Stimulated activated CD8-positive, alpha-beta memory T cell treated with anti-CD3 and anti-CD28 coated beads, Interleukin-12 subunit alpha, Interleukin-12 subunit beta, amount 100 ng/mL, for 4 hours (primary cell): Measurements from ENCODE around the gene SPTB.
"Not testable (repeated sequence)": the region's sequence is repeated elsewhere in the genome, so short reads cannot be mapped to it uniquely, and the experiment has no call there.

Experiments used
- DNase-seq: peaks from one replicate; pipeline ENCODE4 v3.0.0-alpha.2; 2020; ENCODE audit warnings: low read depth

Gene SPTB

DNA sequence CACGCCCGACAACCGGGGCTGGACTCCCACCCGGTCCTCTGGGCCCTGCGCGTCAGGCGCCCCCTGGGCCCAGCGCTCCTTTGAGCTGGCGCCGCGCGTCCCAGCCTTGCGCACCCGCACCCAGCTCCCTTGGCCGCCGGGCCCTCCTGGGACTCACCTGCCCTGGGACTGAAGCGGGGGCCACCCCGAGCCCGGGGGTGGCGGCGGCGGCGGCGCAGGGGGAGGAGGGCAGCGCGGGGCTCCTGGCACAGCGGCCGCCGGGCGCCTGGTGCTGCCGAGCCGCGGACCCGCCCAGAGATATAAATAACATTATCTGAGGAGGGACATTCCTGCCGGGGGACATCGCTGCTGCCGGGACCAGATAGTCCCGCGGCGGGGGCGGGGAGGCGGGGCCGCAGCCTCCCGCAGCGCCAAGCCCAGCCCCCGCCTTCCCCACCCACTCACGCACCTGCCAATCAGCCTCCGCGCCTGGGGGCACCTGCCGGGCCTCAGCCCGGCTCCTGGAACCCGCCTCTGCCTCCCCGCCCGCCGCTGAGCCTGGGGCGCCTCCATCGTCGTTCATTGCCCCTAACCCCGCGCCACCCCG, at the start of gene SPTB:
TSS of gene SPTB (minus strand) at position 273 of the 586 bp plus-strand sequence. CDS start 56,813 bp downstream, outside the sequence.
- DNase-seq: peak; percentile 59

DNA sequence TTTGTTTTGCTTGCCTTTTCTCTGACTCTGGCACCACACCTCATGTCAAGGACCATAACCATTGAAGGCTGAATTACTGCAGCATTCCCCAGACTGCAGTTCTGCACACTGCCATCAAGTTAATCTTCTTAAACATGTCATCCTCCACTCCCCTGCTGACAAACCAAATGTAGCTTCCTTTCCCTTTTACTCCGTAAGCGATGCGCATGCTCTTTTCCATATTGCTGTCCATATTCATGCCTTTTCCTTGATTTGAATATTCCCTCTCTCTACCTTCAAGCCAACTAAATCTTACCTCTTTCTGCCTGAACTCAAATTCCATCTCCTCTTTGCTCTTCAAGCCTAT, 49.3 kb upstream of the SPTB start:
- DNase-seq: no peak

DNA sequence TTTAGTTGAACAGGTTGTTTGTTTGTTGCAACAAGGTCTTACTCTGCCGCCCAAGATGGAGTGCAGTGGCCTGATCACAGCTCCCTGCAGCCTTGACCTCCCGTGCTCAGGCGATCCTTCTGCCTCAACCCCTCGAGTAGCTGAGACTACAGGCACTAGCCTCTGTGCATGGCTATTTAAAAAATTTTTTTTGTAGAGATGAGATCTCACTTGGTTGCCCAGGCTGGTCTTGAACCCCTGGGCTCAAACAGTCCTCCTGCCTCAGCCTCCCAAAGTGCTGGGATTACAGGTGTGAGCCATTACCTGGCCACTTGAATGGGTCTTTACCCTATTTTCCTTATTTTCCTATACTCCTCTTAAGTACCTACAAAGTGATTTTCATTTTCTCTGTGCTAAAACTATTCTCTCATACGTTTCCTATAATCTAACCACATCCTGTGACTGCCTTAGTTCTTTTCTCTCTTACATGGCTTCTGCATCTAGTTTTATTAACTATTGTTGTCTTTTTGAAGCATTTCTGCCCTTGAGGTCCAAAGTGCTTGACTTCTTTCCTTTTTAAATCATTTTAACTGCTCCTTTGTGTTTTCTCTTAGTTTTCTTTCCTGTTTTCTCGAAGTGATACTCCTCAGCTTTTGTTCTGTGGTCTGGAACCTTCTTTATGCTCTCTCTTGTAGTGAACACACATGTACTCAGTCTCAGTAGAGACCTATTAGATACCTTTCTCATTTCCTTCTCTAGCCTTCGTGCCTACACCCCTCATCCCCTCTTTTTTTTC, 48.7 kb upstream of the SPTB start:
- no peak for DNase-seq

DNA sequence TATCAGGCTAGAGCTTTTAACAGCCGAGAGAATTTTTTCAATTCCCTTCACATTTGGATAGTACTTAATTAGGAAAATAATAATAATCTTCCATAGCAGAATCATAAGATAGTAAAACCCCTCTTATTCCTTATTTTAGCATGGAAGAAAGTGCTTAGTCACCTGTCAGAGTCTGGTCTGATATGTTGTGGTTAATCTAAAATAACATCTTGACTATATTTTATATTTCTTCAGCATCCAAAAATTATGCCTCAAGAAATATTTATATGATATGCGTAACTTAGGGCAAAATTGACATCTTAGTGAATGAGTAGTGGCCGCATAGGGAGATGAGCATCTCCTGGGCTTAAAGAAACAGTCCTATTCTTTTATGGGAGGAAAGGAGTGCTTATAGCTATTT, 47.3 kb upstream of the SPTB start:
- DNase-seq: no peak

DNA sequence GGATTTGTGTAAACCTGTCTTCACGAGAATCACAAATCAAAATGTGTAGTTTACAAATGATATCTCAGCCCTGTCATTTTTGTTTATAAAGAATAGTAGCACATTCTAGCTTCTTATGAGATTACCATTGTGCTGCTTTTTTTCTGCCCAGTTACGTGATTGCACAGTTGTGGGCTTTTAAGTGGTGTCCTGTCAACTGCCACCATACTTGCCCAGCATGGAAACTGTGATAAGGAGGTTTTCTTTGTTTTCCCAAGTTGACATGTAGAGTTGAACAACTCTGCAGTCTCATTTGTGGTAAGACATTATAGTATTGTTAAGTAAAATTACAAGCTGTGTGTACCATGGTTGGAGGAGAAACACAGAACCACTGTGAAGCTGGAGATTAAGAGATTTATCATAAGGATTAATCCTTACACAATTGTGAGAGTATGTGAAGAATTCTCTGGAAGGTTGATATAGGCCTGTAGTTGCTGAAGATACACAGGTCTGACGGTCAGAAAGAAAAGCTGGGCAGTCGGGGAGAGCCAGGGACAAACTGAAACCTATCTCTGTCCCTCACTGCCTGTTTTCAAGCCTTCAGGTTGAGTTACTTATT, 46.8 kb upstream of the SPTB start:
- DNase-seq: no peak

DNA sequence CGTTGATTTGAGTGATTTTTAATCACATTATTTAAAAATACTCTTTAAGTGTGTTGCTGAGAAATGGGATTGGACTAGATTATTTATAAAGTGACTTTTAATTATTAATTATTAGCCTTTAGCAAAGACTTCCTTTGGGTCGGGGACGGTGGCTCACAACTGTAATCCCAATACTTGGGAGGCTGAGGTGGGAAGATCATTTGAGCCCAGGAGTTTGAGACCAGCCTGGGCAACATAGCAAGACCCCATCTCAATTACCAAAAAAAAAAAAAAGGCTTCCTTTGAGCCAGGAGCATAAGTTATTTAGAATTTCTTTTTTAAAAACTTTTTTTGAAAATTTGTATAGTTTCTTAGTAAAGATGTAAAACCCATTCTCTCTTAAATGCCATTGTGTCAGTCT, 43.3 kb upstream of the SPTB start:
- no peak for DNase-seq

DNA sequence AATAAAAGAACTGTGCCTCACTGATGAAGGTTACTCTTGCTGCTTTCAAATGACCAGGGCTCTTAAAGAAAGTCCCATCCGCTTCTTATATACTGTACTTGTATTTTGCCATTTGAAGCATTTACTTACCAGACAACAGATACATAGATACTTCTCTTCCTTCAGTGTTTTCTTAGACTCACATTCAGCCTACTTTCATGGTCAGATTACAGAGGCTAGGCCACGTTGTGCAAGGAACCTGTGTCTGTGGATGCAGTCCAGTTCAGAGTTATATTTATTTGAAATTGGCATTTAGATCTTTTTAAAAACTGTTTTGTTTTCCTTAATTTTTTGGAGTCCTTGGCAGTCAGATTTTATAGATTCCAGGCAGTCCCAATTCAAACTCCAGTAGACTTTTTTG, 40.8 kb upstream of the SPTB start:
- DNase-seq: no peak

DNA sequence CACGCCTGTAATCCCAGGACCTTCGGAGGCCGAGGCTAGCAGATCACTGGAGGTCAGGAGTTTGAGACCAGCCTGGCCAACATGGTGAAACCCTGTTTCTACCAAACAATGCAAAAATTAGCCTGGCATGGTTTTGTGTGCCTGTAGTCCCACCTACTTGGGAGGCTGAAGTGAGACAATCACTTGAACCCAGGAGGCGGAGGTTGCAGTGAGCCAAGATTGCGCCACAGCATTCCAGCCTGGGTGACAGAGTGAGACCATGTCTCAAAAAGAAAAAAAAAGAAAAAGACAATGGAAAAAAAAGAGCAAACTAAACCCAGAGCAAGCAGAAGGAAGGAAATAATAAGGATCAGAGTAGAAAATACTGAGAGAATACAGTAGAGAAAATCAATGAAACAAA, 39.9 kb upstream of the SPTB start:
- DNase-seq: no peak

DNA sequence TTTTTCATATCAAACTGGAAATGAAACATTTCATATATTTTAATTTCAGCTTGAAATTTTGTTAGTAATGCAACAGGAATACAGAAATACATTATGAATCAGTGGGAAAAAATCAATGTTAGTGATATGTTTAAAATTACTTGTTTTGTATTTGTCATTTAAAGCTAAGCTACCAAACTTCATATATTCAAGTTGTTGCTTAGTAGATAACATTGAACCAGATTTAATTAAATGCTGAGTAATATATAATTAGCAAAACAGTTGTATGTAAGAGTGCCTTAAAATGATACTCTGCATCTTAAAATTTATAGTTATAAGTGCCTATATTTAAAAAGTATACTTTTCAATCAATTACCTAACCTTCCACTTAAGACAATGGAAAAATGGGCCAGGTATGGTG, 39.5 kb upstream of the SPTB start:
- DNase-seq: no peak

DNA sequence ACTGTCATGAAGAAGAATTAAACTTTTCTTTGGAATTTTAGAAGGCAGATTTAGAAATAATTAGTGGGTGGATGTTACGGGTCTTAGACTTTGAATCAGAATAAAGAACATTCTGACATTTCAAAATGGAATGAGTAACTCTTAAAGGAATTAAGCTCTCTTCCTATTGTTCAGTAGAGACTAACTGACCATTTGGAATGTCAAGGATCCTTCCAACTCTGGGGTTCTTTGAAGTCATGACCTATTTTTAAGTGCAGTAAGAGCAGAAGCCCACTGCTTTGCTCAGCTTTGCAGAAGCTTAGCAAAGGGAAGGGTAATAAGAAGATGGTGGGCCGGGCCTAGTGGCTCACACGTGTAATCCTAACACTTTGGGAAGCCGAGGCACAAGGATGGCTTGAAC, 38.5 kb upstream of the SPTB start:
- no peak for DNase-seq

DNA sequence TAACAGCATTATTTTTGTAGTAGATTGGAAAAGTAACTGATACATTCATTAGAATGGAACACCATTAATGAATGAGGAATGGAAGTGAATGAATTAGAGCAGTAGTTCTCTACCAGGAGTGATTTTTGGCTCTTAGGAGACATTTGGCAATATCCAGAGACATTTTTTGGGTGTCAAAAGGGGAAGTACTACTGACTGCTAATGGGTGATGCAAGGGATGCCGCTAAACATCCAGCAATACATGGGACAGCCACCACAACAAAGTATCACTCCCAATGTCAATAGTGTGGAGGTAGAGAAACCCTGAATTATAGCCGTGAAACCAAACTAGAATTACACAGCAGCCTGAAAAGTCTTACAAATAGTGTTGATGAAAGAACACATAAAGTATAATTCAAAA, 36.1 kb upstream of the SPTB start:
- no peak for DNase-seq

DNA sequence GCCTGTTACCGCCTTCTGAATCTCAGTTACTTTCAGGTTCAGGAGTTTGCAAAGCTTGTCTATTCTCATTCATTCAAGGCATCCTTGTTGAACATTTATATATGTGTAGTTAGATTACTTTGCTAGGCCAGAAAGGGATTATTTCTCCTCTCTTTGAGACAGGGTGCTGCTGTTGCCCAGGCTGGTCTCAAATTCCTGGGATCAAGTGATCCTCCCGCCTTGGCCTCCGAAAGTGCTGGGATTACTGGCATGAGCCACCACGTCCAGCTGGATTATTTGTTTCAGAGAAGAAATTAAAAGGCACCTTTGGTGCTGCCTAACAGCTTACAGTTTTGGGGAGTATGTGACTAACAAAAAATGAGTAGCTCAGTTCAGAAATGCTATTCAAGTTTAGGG, 35.3 kb upstream of the SPTB start:
- no peak for DNase-seq

DNA sequence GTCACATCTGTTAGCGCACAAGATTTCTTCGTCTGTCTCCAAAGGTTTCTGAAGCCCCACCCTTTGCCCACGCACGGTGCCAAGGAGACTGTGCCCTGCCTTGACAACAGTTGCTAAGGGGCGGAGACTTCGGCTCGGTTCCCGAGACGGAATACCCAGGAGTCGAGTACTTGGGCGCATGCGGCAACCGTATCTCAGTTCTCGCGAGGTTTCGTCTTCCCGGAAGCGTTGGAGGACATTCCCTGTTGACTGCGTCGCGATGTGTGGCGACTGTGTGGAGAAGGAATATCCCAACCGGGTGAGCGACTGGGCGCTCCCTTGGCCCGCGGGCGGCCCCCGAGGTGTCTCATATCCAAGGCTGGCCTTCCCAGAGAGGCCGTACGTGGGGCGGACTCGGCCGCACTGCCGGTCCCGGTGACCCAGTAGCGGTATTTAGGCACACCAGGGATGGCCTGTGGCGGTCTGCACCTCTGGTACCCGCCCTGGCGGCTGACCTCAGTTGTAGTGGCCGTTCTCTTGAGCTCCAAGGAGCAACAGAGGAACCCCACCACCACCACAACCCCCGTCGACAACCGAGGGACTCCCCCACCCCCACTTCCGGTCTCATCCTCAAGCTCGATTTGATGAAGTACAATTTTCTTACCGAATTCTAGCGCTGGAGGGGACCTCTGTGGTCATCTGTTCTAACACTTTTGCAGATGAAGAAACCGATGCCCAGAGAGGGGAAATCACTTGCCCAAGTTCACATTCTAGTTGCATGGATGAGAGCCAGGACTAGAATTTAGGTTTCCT, 34.7 kb upstream of the SPTB start, which contains the start of gene CHURC1:
TSS of gene CHURC1 (plus strand) at position 219 of the 792 bp plus-strand sequence. CDS start at position 260, 41 bp downstream.
- peak; percentile 93 for DNase-seq

DNA sequence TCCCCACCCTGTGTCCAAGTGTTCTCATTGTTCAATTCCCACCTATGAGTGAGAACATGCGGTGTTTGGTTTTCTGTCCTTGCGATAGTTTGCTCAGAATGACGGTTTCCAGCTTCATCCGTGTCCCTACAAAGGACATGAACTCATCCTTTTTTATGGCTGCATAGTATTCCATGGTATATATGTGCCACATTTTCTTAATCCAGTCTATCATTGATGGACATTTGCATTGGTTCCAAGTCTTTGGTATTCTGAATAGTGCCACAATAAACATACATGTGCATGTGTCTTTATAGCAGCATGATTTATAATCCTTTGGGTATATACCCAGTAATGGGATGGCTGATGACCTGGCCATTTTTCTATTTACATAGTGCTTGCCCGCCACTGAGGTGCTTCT, 33.8 kb upstream of the SPTB start:
- not testable (repeated sequence) for DNase-seq

DNA sequence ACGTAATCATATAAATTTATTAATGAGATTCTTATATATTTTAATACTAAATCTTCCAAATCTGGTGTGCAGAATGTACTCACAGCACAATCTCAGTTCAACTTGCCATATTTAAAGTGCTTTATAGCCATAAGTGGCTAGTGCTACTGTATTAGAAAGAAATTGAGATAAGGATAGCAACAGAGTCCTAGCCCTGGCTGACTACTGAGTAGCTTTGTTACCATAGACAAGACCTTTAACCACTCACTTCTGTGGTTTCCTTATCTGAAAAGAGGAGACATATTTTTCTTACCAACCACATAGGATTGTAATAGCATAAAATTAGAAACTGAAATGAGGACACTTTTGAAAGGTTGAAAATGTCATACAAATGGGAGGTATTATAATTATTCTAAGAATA, 32.6 kb upstream of the SPTB start:
- no peak for DNase-seq

DNA sequence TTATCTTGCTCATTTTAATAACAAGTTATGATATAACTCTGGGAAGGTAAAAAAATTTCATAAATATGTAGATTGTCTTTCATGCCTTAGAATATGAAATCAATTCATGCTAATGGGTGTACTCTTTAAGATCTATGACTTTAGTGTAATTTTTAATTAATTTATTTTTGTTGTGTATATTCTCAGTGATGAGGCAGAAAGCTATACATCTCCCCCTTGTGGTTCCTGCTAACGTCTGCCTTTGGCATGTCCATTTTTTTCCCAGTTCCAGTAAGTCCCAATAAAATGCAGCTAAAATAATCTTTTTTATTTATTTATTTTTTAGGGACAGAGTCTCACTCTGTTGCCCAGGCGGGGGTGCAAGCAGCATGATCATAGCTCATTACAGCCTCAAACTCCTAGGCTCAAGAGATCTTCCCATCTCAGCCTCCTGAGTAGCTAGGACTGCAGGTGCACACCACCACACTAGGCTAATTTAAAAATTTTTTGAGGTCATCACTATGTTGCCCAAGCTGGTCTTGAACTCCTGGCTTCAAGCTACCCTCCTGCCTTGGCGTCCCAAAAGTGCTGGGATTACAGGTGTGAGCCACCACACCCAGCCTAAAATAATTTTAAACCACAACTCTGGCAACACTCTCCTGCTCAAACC, 31.3 kb upstream of the SPTB start:
- no peak for DNase-seq

DNA sequence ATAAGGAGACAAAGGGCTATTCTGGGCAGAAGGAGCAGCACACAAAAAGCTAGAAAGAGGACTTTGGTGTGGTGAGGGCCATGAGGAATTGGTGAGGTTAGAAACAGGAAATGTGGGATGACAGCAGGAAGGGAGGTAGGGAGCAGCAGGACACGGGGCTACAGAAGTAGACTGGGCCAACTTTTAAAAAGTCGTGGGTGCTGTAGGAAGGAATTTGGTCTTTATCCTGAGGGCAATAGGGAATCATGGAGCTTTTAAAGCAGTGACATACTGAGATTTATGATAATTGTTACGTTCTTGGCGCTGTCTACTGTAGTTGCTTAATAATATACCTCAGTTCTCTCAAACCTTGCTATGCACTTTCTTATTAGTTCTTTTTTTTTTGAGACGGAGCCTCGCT, 26.3 kb upstream of the SPTB start:
- DNase-seq: no peak

DNA sequence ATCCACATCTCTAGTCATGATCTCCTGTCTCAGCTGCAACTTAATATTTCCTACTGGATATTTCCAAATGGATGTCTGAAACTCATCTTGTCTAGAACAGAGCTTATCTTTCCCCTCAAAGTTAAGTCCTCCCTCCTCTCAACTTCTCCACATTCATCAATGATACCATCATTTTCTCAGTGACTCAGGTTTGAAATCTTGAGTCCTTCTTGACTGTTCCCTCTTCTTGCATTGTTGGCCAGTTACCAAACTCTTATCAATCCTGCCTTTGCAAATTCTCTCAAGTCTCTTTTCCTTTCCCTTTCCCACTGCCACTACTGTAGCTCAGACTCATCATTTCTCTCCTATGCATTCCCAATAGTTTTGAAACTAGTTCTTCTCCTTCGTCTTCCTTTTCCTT, 20.3 kb upstream of the SPTB start:
- no peak for DNase-seq

DNA sequence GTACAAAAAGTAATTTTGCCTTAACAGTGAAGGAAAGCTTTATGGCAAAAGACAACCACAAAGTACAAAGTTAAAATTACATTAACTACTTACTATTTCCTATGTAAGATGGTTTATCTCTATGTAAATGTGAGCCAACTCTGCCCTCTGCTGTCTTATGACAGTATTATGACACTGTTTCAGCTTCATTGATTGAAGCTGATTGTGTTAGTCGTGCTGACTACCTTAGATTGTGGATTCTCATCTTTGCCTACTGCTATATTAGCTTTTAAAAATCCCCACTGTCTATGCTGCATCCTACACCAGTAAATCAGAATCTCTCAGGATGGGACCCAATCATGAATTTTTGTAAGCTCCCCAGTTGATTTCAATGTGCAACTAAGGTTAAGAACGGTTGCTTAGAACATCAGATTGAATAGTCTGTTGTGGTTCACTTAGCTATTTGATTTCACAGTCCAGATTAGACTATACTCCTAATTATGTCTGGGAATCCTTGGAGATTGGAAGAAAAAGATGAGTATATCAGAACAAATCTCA, 12.2 kb upstream of the SPTB start:
- DNase-seq: no peak

DNA sequence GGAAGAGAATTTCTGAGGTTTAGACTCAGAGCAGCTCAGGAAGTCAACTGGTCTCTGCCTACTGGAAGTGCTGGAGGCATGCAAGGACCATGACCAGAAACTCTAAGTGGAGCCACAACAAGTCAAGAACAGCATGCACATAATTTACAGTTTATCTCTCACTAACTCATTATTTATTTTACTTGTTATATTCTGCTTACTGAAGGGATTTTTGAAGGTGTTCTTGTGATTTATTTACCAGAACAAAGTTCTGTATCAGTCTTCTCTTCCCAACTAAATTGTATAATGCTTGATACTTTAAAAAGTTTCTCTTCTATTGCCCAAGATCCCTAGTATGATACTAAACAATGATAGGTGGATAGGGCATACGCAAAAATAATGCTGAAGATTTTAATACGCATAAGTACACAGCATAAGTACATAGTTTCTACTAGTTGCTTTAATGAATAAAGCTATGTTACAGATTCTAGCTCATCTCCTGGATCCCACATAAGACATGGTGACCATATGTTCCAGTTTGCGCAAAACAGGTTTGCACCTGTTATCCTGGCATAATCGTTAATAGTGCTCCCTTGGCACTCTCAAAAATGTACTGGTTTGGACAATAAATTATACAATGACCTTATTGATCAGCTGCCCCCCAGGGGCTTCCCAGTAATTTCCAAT, 11.6 kb upstream of the SPTB start:
- DNase-seq: no peak

DNA sequence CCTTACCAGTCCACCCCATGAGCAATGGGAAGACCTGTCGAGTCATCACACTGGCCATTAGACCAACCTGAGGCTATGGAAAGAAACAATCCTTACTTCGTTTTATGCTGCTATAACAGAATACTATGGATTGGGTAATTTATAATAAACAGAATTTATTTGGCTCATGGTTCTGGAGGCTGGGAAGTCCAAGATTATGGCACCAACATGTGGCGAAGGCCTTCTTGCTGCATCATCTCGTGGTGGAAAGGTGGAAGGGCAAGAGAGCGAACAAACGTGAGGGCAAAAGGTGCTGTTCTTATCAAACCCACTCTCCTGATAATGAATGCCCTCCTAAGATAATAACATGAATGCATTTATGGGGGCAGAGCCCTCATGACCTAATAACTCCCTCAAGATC, 9.6 kb upstream of the SPTB start:
- no peak for DNase-seq
